ENCODE measurements around the gene ADSS1.
"Not testable (repeated sequence)": the region's sequence is repeated elsewhere in the genome, so short reads cannot be mapped to it uniquely, and the experiment has no call there.

The ADSS1 gene

DNA sequence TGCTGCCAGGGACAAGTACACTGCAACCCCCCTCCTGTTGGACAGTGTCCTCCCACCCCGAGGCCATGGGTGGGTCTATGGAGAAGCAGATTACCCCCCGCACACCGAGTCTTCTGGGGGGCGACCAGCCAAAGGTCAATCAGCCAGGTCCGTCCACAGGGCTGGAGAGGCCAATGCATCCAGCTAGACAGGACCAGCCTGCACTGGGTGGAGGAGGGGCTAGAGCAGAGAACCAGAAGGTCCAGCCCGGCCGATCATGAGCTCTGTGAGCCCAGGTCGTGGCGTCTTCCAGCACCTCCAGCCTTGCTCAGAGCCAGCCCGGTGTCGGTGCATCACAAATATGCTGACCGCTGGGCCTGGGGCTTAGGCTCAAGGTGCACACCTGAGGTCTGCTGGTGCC lies 8.2 kb upstream of the ADSS1 start:
- DNase-seq (ENCODE audit: low read depth in 1 of 2, low spot score in 1 of 2) = no peak

DNA sequence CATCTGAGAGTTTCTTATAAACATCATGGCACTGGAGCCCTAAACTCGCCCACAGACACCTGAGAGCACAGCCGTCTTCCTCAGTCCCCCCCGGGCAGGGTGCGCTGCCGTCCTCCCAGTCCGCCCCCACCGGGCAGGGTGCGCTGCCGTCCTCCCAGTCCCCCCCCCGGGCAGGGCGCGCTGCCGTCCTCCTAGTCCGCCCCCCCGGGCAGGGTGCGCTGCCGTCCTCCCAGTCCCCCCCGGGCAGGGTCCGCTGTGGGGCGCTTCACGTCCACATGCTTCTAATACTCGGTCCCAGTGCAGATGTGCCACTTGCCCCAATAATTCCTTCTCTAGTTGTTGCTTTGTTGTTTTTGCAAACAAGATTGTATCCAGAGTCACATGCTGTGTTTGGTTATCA lies 6.9 kb upstream of the ADSS1 start:
- no peak for DNase-seq (ENCODE audit: low read depth in 1 of 2, low spot score in 1 of 2)

DNA sequence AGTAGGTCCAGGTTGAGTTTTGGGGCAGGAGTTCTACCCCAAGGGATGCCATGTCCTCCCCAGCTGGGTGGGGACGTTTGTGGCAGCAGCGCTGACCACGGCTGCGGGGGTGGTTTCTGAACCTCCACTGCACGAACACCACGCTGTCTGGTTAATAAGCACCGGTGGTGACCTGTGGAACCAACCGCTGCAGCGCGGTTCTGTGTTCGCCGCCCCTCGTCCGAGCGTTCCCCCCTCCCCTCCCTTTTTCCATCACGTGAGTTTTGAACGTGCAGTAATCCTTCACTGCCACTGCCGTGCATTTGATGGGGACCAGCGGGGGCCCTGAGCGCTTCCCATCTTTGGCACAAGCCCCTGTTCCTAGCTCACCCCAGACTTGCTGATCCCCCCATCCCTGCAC lies 6.4 kb upstream of the ADSS1 start:
- DNase-seq (ENCODE audit: low read depth in 1 of 2, low spot score in 1 of 2) = no peak

DNA sequence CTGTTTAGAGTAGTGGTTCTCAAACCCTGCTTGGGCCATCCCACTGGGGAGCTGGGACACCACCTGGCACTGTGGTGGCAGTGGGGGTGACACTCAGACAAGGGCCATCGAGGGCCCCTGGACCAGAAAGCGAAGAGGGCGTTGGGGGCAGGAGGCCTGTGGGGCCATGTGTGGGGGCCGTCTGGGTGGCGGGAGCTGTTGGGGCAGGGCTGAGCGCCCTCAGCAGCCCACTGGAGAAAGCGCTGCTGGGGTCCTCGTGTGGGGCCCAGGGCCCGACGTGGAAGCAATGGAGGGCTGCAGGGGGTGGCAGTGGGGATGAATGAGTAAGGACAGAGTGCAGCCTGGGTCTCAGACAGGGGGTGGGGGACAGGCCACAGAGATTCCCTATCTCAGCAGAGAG lies 5.9 kb upstream of the ADSS1 start:
- DNase-seq (ENCODE audit: low read depth in 1 of 2, low spot score in 1 of 2) = no peak

DNA sequence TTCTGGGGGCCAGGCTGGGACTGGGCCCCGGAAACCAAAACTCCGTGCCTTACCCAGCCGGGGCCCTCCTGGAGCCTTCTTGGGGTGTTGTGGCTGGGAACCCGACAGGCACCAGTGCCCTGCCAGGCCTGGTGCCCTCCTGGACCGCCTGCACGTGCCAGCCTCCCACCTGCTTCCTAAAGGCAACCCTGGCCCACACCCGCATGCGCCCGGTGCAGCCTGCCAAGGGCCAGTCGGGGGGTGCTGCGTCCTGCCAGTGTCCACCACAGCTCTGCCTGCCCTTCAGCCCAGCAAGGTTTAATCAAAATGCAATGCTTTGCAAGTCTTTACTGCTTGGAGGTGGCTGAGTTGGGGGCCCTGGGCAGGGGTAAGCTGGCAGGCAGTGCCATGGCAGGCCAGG lies 5.2 kb upstream of the ADSS1 start:
- no peak for DNase-seq (ENCODE audit: low read depth in 1 of 2, low spot score in 1 of 2)

DNA sequence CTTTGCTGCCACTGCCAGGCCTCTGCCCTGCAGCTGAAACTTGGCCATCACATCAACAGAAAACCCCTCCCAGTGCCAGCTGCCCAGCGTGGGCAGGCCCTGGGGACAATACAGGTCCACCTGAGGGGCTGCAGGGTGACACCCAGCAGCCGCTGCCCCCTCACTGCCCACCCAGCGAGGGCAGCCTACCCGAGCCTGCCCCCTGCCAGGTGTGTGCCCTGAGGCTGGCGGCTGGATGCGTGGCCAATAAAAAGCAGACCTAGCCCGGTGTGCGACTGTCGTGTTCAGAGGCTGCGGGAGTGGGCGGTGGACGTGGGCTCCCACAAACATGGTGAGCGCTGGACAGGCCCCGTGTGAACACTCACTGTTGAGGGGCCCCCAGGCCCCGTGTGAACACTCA lies 4.7 kb upstream of the ADSS1 start:
- no peak for DNase-seq (ENCODE audit: low read depth in 1 of 2, low spot score in 1 of 2)

DNA sequence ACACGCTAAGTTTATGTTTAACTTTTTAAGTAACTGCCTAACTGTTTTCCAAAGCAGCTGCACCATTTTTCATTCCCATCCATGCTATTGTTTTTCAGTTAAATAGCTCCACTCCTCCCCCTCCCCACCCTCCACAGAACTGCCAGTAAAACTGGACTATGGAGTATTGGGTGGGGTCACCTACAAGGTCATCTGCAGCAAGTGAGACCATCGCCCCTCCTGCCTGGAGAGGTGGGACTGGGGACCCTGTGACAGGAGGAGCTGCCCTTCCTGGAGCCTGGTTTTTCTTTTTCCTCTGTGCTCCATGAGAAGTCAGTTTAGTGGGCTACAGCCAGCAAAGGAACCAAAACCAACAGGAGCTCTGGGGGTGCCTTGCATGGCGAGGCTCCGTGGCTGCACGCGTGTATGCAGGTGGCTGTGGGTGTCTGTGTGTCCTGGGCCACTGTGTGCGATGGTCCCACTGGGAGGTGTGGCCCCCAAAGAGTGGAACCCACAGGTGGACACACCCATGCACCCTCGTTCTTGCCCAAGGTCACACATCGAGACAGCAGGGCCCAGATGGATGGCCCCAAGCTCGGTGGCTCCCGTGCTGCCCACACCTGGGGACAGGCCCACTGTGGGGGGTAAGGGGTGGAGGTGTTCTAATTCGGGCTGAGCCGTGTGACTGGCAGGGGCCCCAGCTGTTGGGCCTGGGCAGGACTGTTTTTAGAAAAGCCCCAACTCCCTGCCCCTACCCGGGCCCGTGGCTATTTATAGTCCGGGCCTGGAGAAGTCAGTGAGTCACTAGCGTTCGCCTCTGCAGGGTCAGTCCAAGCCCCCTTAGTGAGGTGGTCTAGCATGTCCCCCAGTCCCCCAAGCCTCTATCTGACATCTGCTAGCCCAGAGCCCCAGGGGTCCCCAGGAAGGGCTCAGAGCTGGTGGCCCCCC lies 2.3 kb upstream of the ADSS1 start:
- no peak for DNase-seq (ENCODE audit: low read depth in 1 of 2, low spot score in 1 of 2)

DNA sequence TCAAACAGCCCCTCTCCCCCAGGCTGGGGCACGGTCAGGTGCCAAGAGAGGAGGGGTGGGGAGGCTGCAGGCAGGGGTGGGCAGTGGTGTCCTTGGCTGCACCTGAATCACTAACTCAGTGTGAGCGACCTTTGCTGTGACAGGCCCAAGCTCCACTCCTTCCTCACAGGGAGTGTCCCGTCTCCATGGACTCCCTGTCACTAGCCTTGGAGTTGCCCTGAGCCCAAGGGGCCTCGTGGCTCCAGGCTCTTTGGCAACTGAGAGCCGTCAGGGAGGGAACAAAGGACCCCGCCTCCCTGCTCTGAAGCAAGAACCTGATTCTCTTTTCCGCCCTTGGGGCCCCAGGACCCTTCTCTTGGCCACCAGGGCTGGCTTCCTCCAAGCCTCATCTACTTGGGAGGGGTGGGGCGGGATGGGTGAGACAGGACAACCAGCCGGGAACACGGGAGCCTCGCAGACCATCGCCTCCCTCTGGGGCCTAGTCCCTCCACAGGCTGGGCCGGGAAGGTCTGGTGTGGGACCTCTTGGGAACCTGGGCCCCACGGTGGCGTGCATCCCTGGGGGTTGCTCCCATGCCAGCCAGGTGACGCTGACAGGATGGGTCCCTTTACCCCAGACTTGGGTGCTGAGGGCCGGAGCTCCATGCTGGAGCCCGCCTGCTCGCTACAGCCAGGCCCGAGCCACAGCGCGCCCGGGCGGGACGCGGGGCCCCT lies 935 bp upstream of the ADSS1 start:
- DNase-seq (ENCODE audit: low read depth in 1 of 2, low spot score in 1 of 2) = no peak

DNA sequence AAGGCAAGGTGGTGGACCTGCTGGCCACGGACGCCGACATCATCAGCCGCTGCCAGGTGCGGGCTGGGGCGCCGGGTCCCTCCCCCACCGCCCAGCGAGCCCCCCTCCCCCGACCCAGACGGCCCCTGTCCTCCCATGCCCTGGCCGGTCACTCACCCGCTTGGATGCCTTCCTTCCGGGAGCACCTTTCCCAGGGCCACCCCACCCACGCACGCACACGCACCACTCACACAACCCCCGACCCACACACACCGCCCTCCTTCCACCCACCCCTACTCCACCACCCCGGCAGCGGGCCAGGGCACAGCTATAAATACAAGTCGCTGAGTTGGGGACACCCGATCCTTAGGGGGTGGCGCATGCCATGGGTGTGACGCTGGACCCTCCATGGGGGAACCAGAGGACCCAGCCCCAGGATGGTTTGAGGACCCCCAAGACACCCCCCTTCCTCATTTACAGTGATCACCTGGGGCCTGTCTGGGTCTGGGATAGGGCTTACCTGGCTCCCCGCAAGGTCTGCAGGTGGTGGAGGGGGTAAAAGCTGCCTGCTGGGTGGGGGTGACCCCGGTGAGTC lies 465 bp downstream of the ADSS1 start:
- no peak for DNase-seq (ENCODE audit: low read depth in 1 of 2, low spot score in 1 of 2)

DNA sequence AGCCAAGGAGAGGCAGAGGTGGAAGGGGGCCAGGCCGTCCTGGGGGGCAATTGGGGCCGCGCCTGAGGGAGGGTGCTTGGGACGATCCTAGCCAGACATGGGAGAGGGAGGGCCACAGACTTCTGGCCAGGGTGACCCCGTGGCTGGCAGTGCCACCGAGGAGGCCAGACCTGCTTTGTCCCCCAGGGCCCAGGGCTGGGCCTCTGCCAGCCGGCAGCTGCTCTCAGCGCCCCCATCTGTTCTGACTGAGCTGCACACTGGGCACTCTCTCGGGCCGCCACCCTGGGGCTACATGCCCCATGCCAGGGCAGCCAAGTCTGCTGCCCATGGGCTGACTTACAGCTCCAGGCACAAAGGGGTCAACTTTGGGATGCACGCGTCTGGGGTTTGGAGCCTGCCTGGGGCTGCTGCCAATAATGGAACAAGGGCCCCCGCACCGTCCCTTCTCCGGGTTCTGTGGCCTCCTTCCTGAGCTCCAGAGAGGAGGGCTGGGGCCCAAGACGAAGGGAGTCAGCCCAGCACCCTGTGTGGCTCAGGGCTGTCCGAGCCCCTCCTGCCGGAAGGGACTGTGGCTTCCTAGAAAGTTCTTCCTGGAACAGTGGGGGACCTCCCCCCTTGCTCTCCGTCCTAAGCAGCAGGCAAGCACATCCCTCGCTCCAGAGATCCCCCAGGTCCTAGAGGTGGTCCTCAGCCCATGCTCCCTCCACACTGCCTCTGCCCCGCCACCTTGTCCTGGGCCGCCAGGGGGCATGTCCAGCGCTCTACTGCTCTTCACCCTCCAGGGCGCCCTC lies 1.1 kb downstream of the ADSS1 start:
- DNase-seq (ENCODE audit: low read depth in 1 of 2, low spot score in 1 of 2) = no peak

DNA sequence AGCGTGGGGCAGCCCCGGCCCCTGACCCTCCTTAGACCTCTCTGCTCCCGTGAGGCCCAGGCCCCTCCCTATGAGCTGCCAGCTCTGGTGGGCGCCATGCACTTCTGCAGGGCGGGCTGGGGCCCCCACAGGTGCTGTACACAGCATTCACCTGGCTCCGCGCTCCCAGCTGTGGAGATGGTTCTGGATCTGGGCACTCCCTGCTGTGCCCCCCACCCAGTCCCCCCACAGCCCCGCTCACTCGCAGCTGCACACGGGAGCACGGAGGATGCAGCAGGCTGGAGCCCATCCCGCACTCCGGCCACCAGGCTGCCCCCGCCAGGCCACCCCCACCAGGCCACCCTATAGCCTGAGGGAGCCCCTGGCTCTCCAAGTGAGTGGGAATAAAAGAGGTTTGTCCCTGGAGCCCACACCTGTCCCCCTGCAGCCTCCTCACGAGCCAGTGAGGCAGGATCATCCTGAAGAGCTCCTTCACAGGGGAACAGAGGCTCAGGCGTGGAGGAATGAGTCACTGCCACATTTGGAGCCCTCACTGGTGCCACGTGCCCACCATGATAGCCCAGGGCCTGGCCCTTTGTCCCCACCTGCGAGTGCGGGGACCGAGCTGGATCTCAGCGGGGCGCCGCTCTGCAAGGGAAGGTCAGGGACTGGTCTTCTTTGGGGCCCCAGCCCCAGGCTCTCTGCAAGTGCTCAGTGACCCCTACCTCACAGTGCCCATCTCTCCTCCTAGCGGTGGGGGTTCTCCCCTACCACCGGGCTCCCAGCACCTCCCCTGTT lies 1.9 kb downstream of the ADSS1 start:
- no peak for DNase-seq (ENCODE audit: low read depth in 1 of 2, low spot score in 1 of 2)

DNA sequence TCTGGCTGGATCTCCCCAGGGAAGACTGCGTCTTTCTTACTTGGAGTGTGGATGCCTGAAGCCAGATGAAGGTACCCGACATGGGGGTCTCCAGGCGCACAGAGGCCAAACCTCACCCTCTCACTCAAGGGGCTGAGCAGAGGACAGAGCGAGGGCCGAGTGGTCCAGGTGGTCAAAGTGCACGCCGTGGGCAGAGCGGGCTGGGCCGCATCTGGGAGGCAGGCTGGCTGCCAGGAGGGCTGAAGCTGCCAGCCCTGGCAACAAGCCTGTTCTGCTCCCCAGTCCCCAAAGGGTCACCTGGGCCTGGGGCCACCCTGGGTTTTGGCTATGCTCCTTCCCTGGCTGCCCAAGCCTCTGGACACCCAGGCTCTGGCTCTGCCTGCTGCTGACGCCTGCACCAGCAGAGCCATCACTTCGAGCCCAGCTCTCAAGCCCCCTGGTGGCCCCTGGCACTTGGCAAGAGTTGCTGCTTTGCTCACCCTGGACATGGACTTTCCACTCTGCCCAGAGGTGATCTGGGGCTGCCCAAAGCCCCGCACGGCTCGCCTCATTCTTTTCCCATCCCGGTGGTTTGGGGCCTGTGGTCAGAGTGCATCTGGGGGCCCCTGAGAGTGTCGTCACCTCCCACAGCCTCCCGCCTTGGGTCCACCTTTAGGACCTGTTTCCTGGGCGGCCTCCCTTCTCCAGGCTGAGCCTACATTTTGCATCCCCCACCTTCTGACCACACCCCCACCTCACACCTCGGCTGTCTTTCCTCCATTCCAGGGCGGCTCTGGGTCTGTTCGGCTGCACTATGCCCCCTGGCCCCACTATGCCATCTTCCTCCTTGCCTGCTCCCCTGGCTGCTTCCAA lies 2.8 kb downstream of the ADSS1 start:
- no peak for DNase-seq (ENCODE audit: low read depth in 1 of 2, low spot score in 1 of 2)

DNA sequence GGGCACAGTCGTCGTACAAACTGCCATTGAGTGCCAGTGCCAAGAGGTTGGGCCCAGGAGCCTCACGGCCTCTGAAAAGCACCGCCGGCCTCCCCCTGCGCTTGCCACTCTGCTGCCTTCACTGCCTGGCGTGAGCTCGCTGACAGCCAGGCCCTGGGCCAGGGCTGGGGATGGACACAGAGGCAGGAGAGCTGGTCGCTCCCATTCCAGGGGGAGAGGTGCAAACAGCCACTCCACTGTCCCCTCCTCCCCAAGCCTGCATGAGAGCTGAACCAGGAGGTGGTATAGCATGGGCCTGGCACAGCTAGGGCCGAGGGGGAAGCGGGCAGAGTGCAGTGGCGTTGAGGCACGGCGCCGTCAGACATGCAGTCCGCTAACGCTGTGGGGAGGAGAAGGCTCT lies 4.6 kb downstream of the ADSS1 start:
- no peak for DNase-seq (ENCODE audit: low read depth in 1 of 2, low spot score in 1 of 2)

DNA sequence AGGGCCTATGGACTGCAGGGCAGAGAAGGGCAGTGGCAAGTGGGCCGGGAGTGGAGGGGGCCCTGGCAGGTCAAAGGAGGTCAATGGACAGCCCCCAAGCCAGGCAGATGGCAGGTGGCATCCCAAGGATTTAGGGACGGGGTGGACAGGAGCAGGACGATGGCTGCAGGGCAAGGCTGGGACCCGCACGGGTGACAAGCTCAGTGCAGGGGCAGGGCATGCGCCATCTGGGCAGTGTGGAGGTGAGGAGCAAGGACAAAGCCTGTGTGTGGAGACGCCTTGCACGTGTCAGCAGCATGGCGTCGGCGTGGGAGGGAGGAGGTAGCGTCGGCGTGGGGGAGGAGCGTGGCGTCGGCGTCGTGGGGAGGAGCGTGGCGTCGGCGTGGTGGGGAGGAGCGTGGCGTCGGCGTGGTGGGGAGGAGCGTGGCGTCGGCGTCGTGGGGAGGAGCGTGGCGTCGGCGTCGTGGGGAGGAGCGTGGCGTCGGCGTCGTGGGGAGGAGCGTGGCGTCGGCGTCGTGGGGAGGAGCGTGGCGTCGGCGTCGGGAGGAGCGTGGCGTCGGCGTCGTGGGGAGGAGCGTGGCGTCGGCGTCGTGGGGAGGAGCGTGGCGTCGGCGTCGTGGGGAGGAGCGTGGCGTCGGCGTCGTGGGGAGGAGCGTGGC lies 5.3 kb downstream of the ADSS1 start:
- DNase-seq (ENCODE audit: low read depth in 1 of 2, low spot score in 1 of 2) = not testable (repeated sequence)

DNA sequence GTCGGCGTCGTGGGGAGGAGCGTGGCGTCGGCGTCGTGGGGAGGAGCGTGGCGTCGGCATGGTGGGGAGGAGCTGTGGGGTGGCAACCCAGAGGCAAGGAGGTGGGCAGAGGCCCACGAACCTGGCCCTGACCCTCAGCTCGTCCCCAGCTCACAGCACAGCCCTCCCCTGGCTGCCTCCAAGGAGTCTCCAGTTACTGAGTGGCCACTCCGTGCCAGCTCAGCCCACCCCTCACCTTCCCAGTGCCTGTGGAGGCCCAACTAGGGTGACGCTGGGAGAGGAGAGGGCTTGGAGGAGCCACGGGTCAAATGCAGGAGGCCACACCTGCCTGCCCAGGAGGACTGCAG lies 5.8 kb downstream of the ADSS1 start:
- DNase-seq (ENCODE audit: low read depth in 1 of 2, low spot score in 1 of 2) = no peak

DNA sequence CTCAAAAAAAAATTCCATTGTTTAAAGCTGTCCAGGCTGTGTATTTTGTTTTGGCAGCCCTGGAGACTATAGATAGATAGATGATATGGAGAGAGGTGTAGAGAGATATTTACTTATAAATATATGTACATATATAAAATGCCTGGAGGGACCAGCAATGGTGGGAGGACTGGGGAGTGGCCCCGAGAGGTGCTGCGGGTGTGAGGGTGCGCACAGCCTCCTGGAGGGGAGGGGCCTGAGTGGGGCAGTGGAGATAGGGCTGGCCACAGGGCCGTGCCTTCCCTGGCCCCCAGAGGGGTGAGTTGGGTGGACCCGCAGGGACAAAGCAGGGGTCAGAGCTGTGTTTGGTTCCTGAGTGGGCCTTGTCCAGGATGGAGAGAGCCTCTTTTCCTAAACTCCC lies 6.5 kb downstream of the ADSS1 start:
- DNase-seq (ENCODE audit: low read depth in 1 of 2, low spot score in 1 of 2) = no peak

DNA sequence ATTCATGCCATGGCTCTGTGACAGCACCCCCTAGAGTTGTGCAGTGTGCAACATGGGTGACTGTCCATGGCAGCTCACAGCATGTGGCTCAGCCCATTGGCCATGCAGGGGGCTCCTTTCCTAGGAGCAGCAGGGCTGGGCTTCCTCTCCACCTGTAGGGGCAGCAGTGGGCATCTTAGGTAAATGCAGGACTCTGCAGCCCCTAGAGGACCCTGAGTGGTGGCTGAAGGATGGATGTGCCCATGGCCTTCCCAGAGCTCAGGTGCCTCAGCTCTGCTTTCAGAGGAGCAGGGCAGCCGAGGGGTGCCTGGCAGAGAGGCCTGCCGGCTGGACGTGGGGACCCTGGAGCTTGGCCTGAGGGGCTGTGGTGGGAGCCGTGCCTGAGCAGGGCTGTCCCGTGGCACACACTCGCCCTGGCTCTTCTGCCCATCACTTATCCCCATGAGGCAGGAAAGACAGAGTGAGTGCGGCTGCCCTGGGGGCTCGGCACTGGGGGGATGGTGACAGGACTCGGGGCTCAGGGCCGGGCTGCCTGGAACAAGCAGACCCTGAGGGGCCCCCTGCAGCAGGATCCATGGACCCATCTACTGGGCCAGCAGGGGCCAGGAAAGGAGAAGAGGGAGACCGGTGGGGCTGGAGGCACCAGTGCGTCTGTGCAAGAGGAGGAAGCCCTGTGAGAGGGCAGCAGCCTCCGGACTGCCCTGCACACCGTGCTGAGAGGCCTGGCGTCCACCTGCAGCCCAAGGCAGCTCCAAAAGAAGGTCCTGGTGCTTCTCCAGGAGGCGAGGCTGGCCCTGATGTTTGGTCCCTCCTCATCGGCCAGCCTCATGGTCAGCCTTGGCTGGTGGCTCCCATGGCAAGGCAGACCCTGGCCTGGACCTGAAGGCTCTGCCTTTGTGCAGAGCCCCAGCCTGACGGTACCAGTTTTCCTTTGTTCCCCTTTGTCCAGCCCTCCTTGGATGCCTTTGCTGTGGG lies 7.6 kb downstream of the ADSS1 start:
- DNase-seq (ENCODE audit: low read depth in 1 of 2, low spot score in 1 of 2) = no peak

DNA sequence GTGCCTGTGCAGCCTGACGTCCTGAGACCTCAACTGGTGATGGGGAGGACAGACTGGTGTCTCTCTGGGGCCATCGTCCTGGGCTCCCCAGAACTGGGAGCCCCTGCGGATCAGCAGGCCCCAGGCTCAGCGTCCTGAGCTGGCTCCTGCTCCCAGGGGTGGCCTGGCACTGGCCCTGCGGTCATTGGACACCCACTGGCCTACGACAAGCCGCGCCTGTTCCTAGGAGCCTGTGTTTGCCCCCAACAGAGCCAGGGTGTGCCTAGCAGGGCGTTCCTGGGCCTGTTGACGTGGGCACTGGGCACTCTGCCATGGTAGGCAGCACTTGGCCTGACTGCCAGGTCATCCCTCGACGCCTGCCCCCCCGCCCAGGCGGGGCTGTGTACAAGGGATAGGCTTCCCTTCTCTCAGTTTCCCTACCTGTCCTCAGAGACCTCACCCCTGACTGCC lies 8.4 kb downstream of the ADSS1 start:
- no peak for DNase-seq (ENCODE audit: low read depth in 1 of 2, low spot score in 1 of 2)
